ENCODE measurements around the gene BSDC1. TPM values are rescaled to one million over a fixed set of nuclear protein-coding genes. Genes with fewer than 3 reads are reported as not detected.

Gene BSDC1
- total and polyA plus RNA-seq, 11 donors, result 25.1 to 53.2 (median 44.5) TPM

DNA sequence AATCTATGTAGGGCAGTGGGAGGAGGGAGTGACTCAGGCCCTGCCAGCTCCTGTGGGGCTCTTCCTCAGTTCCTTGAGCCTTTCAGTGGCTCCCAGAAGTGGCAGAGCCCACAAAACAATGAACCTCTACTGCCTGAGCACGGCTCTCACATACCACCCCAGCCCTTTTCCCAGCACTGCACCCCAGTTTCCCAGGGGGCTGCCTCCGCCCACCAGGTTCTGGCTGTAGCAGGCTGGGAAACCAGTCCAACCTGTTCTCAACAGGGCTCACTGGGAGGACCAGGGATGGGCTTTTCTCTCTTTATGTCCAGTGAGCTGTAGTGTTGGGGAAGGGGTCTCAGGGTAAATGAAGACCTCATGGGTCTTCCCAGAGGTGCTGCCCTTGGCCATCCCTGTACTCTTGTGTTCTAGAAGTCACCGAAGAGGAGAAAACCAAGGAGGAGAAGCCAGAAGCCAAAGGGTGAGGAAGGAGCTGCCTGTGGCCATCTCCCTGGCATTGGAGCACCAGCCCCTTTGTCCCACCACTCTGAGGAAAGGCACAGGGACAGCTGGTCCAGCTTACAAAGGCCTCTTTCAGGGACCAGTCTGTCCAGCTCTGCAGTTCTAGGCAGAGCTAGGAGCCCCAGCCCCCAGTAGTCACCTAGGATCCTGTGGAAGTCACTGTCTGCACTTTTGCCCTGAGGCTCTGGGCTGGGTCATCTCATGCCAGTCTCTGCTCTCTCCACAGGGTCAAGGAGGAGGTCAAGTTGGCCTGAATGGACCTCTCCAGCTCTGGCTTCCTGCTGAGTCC lies 61.8 kb downstream of the BSDC1 start:
- H3K27ac ChIP-seq, result no peak overlapping the region

DNA sequence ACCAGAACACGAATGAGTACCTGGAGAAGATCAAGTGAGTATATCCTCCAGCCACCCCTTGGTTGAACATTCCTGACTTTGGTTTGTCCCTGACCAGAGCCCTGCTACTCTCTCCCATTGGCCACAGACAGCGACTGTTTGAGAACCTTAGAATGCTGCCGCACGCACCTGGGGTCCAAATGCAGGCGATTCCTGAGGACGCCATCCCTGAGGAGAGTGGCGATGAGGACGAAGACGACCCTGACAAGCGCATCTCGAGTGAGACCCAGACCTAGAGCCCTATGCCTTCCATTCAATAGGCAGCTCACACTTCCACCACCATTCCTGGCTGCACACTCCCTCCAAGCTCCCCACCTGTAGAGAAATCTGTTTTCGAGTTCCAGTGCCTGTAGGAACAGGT lies 62.7 kb downstream of the BSDC1 start:
- DNase-seq, result no peak
- Histone ChIP-seq H3K27me3 (peaks cover 0 to 5% (median 0%) of the 10 kb centered on the region in 9 donors), H3K36me3 (peaks cover 0 to 79% (median 68%) of the 10 kb centered on the region in 9 donors), H3K27ac (no peak overlapping the region), H3K9me3 (no peaks in the 10 kb centered on the region), H3K4me3 (no peak overlapping the region), H3K4me1 (peaks cover 0 to 25% (median 10%) of the 10 kb centered on the region in 12 donors)
- intact Hi-C loops (cut with DNase I), result loop anchor here in 2 of 10 donors (5.0 to 10.0 kb wide), 2 partner anchors 81 to 107 kb away; partner anchors contain the start of genes EIF3I (in 1 of the 2) and TMEM234 (in 1 of the 2)
- TF ChIP-seq POLR2A (IDR thresholded peaks at IDR 0.05), result no peak
- TF ChIP-seq, protein P1, sequence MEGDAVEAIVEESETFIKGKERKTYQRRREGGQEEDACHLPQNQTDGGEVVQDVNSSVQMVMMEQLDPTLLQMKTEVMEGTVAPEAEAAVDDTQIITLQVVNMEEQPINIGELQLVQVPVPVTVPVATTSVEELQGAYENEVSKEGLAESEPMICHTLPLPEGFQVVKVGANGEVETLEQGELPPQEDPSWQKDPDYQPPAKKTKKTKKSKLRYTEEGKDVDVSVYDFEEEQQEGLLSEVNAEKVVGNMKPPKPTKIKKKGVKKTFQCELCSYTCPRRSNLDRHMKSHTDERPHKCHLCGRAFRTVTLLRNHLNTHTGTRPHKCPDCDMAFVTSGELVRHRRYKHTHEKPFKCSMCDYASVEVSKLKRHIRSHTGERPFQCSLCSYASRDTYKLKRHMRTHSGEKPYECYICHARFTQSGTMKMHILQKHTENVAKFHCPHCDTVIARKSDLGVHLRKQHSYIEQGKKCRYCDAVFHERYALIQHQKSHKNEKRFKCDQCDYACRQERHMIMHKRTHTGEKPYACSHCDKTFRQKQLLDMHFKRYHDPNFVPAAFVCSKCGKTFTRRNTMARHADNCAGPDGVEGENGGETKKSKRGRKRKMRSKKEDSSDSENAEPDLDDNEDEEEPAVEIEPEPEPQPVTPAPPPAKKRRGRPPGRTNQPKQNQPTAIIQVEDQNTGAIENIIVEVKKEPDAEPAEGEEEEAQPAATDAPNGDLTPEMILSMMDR (IDR thresholded peaks at IDR 0.05), result no peak
- WGBS, 4 donors, result 90 to 95% (median 91%) methylated on average over 11 to 12 of the region's 12 CpGs
- ATAC-seq, result no peak

More for the DNA sequence above, 61.8 kb downstream of the BSDC1 start:
- peaks cover 3 to 34% (median 18%) of the 10 kb centered on the region in 12 donors for H3K4me1 ChIP-seq
- peaks cover 0 to 70% (median 59%) of the 10 kb centered on the region in 9 donors for H3K36me3 ChIP-seq
- no peak for DNase-seq
- H3K9me3 ChIP-seq, result no peaks in the 10 kb centered on the region
- no peak overlapping the region for H3K4me3 ChIP-seq
- intact Hi-C loops (cut with DNase I), result loop anchor here in 2 of 10 donors (5.0 to 10.0 kb wide), 2 partner anchors 80 to 108 kb away; partner anchors contain the start of genes EIF3I (in 1 of the 2) and TMEM234 (in 1 of the 2)
- 76 to 92% (median 85%) methylated on average over 3 of the region's 3 CpGs for WGBS, 4 donors
- ATAC-seq, result no peak
- H3K27me3 ChIP-seq, result peaks cover 0 to 5% (median 0%) of the 10 kb centered on the region in 9 donors
- TF ChIP-seq POLR2A (IDR thresholded peaks at IDR 0.05), result no peak
- TF ChIP-seq, protein P1 (IDR thresholded peaks at IDR 0.05), result no peak

DNA sequence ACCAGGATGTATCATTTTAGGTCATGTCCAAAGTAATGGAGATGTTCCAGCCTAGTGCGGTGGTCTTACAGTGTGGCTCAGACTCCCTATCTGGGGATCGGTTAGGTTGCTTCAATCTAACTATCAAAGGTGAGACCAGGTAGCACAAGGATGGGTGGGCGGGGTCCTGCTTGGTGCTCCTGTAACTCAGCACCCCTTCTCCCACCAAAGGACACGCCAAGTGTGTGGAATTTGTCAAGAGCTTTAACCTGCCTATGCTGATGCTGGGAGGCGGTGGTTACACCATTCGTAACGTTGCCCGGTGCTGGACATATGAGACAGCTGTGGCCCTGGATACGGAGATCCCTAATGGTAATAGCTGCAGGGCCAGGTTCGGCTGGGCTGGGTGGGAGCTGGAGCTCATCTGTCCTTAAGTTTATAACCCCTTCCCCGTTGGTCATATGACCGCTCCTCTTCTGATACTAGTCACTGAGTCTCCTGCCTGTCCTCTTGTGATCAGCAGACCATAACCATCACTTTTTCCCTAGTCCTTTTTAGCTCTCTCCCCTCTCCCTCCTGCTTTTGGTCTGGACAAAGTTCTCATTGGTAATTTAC lies 63.6 kb downstream of the BSDC1 start:
- Histone ChIP-seq H3K36me3 (peaks cover 0 to 88% (median 77%) of the 10 kb centered on the region in 9 donors), H3K27ac (no peak overlapping the region), H3K27me3 (peaks cover 0 to 5% (median 0%) of the 10 kb centered on the region in 9 donors), H3K4me1 (peaks cover 0 to 17% (median 9%) of the 10 kb centered on the region in 12 donors), H3K4me3 (no peak overlapping the region), H3K9me3 (no peaks in the 10 kb centered on the region)
- intact Hi-C loops (cut with DNase I), result loop anchor here in 2 of 10 donors (5.0 to 10.0 kb wide), 2 partner anchors 82 to 106 kb away; partner anchors contain the start of genes EIF3I (in 1 of the 2) and TMEM234 (in 1 of the 2)
- 90 to 94% (median 92%) methylated on average over 12 of the region's 12 CpGs for WGBS, 4 donors
- no peak for ATAC-seq
- no peak for TF ChIP-seq POLR2A (IDR thresholded peaks at IDR 0.05)
- TF ChIP-seq, protein P1 (IDR thresholded peaks at IDR 0.05), result no peak
- no peak for DNase-seq

Measured in heart left ventricle (tissue), 16 donors.